Measurements from ENCODE around the gene ALS2. TPM values are rescaled to one million over a fixed set of nuclear protein-coding genes. Genes with fewer than 3 reads are reported as not detected.
"Not testable (repeated sequence)": the region's sequence is repeated elsewhere in the genome, so short reads cannot be mapped to it uniquely, and the experiment has no call there.

The ALS2 gene
- total RNA-seq, 1 donor from 2014 or later, result 28.2 TPM

DNA sequence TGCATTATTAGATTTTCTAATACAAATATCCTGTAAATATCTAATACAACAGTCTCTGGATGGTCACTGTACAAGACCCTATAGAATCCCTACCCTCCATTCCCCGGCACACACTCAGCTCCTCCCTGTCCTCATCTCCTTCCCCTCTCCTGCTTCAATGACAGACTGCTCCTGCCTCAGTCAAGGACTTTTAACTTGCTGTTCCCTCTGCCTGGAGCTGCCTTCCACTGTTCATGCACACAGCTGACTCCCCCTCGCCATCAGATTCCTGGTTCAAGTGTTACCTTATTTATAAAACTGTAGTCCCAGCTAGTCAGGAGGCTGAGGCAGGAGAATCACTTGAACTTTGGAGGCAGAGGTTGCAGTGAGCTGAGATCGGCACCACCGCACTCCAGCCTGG, 28.9 kb upstream of the ALS2 start:
- Histone ChIP-seq H3K36me3 (ENCODE audit: control insufficient read depth in 3 of 3, insufficient read depth in 3 of 3, low read length in 3 of 3) (no peaks in the 10 kb centered on the region), H3K27ac (ENCODE audit: low read depth, low read length) (no peak overlapping the region), H3K4me1 (ENCODE audit: control insufficient read depth in 3 of 3, insufficient read depth in 3 of 3, low read length in 3 of 3) (peaks cover 3 to 22% (median 11%) of the 10 kb centered on the region in 3 donors), H3K9ac (ENCODE audit: low read depth in 1 of 3, low read length in 3 of 3) (no peak overlapping the region), H3K9me3 (ENCODE audit: control insufficient read depth in 3 of 3, low read length in 3 of 3) (no peaks in the 10 kb centered on the region), H3K27me3 (ENCODE audit: control insufficient read depth in 3 of 3, insufficient read depth in 3 of 3, low read length in 3 of 3) (no peaks in the 10 kb centered on the region), H3K4me3 (ENCODE audit: low read length in 3 of 3) (no peak overlapping the region)

DNA sequence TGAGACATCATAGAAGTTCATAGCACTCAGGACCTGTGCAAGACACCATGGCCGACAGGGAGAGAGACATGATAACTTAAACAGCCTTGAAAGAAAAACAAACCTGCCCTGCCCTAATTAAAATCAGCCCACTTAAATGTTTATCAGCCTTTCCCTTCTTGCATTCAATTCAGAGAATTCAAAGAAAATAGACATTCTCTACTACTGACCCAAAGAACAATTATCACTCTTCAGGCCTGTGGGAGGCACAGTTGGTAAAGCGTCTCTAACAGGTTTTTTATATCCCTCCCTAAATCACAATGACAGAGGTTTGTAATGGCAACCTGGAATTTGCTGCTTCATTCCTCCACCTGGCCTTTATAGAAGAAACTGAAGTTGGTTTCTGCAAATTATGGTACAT, 27.3 kb upstream of the ALS2 start:
- no peak overlapping the region for H3K9ac ChIP-seq (ENCODE audit: low read depth in 1 of 3, low read length in 3 of 3)
- no peak overlapping the region for H3K4me3 ChIP-seq (ENCODE audit: low read length in 3 of 3)
- no peak overlapping the region for H3K27ac ChIP-seq (ENCODE audit: low read depth, low read length)
- H3K36me3 ChIP-seq (ENCODE audit: control insufficient read depth in 3 of 3, insufficient read depth in 3 of 3, low read length in 3 of 3), result no peaks in the 10 kb centered on the region
- peaks cover 3 to 18% (median 5%) of the 10 kb centered on the region in 3 donors for H3K4me1 ChIP-seq (ENCODE audit: control insufficient read depth in 3 of 3, insufficient read depth in 3 of 3, low read length in 3 of 3)
- H3K9me3 ChIP-seq (ENCODE audit: control insufficient read depth in 3 of 3, low read length in 3 of 3), result no peaks in the 10 kb centered on the region
- H3K27me3 ChIP-seq (ENCODE audit: control insufficient read depth in 3 of 3, insufficient read depth in 3 of 3, low read length in 3 of 3), result no peaks in the 10 kb centered on the region

DNA sequence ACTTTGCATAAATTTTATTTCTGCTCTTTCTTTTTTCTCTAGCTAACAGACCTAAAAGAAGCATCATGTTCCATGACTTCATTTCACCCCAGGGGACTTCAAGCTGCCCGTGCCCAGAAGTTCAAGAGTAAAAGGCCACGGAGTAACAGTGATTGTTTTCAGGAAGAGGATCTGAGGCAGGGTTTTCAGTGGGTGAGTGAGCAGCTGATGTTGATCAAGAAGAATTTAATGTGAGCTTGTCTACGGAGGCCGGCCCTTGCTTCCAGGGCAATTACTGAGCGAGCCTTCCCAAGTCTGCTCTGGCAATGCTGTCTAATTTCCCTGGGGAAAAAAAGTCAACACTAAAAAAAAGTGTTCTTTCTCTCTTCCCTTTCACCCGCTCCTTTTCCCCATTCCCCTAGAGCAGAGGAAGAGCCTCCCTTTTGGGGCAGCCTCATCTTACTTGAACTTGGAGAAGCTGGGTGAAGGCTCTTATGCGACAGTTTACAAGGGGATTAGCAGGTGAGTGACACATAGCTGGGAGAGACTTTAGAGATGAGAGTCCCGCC, 26.8 kb upstream of the ALS2 start:
- H3K4me1 ChIP-seq (ENCODE audit: control insufficient read depth in 3 of 3, insufficient read depth in 3 of 3, low read length in 3 of 3), result peaks cover 3 to 18% (median 5%) of the 10 kb centered on the region in 3 donors
- H3K4me3 ChIP-seq (ENCODE audit: low read length in 3 of 3), result no peak overlapping the region
- H3K27ac ChIP-seq (ENCODE audit: low read depth, low read length), result no peak overlapping the region
- H3K36me3 ChIP-seq (ENCODE audit: control insufficient read depth in 3 of 3, insufficient read depth in 3 of 3, low read length in 3 of 3), result no peaks in the 10 kb centered on the region
- H3K27me3 ChIP-seq (ENCODE audit: control insufficient read depth in 3 of 3, insufficient read depth in 3 of 3, low read length in 3 of 3), result no peaks in the 10 kb centered on the region
- no peak overlapping the region for H3K9ac ChIP-seq (ENCODE audit: low read depth in 1 of 3, low read length in 3 of 3)
- H3K9me3 ChIP-seq (ENCODE audit: control insufficient read depth in 3 of 3, low read length in 3 of 3), result no peaks in the 10 kb centered on the region

DNA sequence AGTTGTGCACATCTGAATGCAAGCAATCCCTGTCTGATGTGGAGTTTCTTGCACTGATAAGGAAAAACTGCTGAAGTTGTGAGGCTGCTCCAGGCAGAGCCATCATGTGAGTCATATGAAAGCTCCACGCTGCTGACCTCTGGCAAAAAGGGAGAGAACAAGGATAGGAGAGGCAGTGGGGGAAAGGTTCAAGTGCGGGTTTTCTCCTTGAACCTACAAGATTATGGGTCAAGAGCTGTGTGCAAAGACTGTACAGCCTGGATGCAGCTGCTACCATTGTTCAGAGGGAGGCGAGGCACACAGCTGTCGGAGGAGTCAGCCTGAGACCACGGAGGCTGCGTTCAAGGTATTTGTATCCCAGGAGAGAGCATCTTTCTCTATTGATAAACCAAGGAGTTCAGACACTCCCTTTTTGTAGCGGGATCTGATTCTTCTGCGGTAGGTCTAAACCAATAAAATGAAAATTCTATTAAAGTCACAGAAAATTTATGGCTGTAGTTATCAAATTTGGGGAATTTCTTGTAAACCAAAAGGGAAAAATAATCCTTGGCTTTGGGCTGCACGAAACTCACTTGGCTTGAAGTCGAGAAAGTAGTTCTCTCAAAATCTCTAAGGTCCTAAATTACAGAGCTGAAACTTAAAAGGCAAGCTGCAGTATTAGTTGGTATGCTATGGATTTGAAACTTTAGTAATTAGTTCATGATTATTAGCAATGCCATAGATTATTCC, 25.9 kb upstream of the ALS2 start, which contains the start of gene CDK15:
TSS of gene CDK15 (plus strand) at position 96 of the 729 bp plus-strand sequence. CDS start at position 224, 128 bp downstream.
- Histone ChIP-seq H3K27me3 (ENCODE audit: control insufficient read depth in 3 of 3, insufficient read depth in 3 of 3, low read length in 3 of 3) (no peaks in the 10 kb centered on the region), H3K9ac (ENCODE audit: low read depth in 1 of 3, low read length in 3 of 3) (no peak within 1 kb of the TSS), H3K4me3 (ENCODE audit: low read length in 3 of 3) (no peak within 1 kb of the TSS), H3K27ac (ENCODE audit: low read depth, low read length) (no peak within 1 kb of the TSS), H3K36me3 (ENCODE audit: control insufficient read depth in 3 of 3, insufficient read depth in 3 of 3, low read length in 3 of 3) (no peaks in the 10 kb centered on the region), H3K9me3 (ENCODE audit: control insufficient read depth in 3 of 3, low read length in 3 of 3) (no peaks in the 10 kb centered on the region), H3K4me1 (ENCODE audit: control insufficient read depth in 3 of 3, insufficient read depth in 3 of 3, low read length in 3 of 3) (peaks cover 3 to 18% (median 5%) of the 10 kb centered on the region in 3 donors)

DNA sequence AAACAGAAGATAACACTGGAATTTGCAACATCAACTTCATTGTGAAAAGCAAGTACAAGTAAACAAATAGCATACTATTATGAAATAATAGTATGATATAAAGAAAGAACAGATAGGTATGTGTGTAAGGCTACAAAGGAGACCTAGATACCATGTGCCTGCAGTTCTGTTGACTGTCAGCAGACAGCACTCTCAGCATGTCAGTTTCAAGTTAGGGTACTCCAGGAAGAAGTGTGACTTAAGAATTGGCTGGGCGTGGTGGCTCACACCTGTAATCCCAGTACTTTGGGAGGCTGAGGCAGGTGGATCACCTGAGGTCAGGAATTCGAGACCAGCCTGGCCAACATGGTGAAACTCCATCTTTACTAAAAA, 18.2 kb upstream of the ALS2 start:
- H3K9ac ChIP-seq (ENCODE audit: low read depth in 1 of 3, low read length in 3 of 3); H3K4me1 ChIP-seq (ENCODE audit: control insufficient read depth in 3 of 3, insufficient read depth in 3 of 3, low read length in 3 of 3); H3K4me3 ChIP-seq (ENCODE audit: low read length in 3 of 3); H3K9me3 ChIP-seq (ENCODE audit: control insufficient read depth in 3 of 3, low read length in 3 of 3); H3K36me3 ChIP-seq (ENCODE audit: control insufficient read depth in 3 of 3, insufficient read depth in 3 of 3, low read length in 3 of 3); H3K27me3 ChIP-seq (ENCODE audit: control insufficient read depth in 3 of 3, insufficient read depth in 3 of 3, low read length in 3 of 3); H3K27ac ChIP-seq (ENCODE audit: low read depth, low read length): not testable (repeated sequence)

DNA sequence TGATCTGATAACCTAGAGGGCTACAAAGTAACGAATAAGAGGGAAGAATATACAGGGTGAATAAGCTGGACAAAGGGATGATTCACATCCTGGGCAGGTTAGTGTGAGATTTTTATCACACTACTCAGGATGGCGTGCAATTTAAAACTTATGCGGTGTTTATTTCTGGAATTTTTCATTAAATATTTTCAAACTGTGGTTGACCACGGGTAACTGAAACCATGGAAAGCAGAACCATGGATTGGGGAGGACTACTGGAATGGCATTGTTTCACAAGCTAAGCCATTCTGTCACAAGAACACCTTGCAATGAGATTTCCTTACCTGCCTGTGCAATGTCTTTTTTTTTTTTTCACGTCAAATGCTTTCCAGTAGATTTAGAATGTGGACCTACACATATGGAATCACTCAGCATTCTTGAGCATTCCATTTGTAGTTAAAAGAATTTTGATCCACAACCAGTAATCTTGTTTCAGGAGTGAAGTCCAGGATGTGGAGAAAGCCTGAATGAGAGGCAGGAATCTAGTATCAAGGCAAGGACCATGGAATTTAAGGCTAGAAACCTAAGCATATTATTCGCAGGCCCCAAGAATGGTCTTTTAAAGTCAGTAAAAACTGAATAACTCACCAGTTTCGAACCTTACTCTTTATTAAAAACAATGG, 17.6 kb upstream of the ALS2 start:
- H3K9ac ChIP-seq (ENCODE audit: low read depth in 1 of 3, low read length in 3 of 3), result no peak overlapping the region

DNA sequence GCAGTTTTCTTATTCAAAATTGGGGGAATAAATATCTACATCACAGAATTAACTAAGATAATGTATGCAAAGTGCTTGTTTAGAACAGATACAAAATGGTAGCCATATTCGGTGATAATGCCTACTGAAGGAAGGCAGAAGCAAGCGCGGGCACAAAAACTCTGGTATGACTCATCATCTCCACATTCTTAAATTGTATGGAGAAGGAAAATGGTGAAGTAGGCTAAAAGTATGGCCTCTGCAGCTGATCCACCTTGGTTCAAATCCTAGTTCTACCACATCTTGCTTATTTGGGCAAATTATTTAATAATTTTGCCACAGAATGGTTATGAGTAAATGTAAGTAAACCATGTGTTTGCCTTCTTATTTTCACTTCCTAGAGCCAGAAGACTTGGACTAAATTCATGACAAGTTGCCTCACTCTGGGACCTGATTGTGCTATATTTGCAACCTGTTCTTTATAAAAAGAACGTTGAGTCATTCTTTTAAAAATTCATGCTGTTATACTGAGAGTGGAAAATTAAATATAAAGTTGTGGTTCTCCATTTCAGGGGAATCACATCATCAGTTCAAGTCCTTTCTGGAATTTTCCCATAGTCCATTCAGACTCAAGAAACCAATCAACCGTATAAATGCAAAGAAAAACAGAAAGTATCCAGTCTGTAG, 16.6 kb upstream of the ALS2 start:
- Histone ChIP-seq H3K4me3 (ENCODE audit: low read length in 3 of 3) (no peak overlapping the region), H3K27ac (ENCODE audit: low read depth, low read length) (no peak overlapping the region), H3K36me3 (ENCODE audit: control insufficient read depth in 3 of 3, insufficient read depth in 3 of 3, low read length in 3 of 3) (no peaks in the 10 kb centered on the region), H3K27me3 (ENCODE audit: control insufficient read depth in 3 of 3, insufficient read depth in 3 of 3, low read length in 3 of 3) (peaks cover 0 to 3% (median 0%) of the 10 kb centered on the region in 3 donors), H3K9me3 (ENCODE audit: control insufficient read depth in 3 of 3, low read length in 3 of 3) (no peaks in the 10 kb centered on the region), H3K4me1 (ENCODE audit: control insufficient read depth in 3 of 3, insufficient read depth in 3 of 3, low read length in 3 of 3) (no peaks in the 10 kb centered on the region), H3K9ac (ENCODE audit: low read depth in 1 of 3, low read length in 3 of 3) (no peak overlapping the region)

More for the DNA sequence above, 17.6 kb upstream of the ALS2 start:
- H3K27me3 ChIP-seq (ENCODE audit: control insufficient read depth in 3 of 3, insufficient read depth in 3 of 3, low read length in 3 of 3), result no peaks in the 10 kb centered on the region
- no peaks in the 10 kb centered on the region for H3K36me3 ChIP-seq (ENCODE audit: control insufficient read depth in 3 of 3, insufficient read depth in 3 of 3, low read length in 3 of 3)
- no peak overlapping the region for H3K27ac ChIP-seq (ENCODE audit: low read depth, low read length)
- H3K4me1 ChIP-seq (ENCODE audit: control insufficient read depth in 3 of 3, insufficient read depth in 3 of 3, low read length in 3 of 3), result no peaks in the 10 kb centered on the region
- no peak overlapping the region for H3K4me3 ChIP-seq (ENCODE audit: low read length in 3 of 3)
- H3K9me3 ChIP-seq (ENCODE audit: control insufficient read depth in 3 of 3, low read length in 3 of 3), result no peaks in the 10 kb centered on the region

DNA sequence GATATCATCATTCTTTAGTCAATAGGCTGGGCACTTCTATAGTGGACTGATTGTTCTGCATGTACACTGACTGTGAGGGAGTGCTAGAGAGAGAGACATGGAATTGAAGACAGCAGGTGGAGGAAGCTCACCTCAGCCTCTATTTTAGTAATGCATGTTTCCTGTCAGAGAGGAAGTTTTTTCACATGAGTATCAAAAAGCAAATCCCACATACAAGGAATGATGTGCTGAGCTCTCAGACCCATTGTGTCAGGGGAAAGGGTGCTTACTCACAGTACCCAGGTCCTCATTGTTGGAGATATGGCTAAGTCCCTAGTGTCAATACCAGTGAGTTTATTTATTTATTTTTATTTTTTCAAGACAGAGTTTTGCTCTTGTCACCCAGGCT, 15.7 kb upstream of the ALS2 start:
- no peaks in the 10 kb centered on the region for H3K36me3 ChIP-seq (ENCODE audit: control insufficient read depth in 3 of 3, insufficient read depth in 3 of 3, low read length in 3 of 3)
- no peak overlapping the region for H3K9ac ChIP-seq (ENCODE audit: low read depth in 1 of 3, low read length in 3 of 3)
- H3K4me1 ChIP-seq (ENCODE audit: control insufficient read depth in 3 of 3, insufficient read depth in 3 of 3, low read length in 3 of 3), result no peaks in the 10 kb centered on the region
- no peaks in the 10 kb centered on the region for H3K9me3 ChIP-seq (ENCODE audit: control insufficient read depth in 3 of 3, low read length in 3 of 3)
- H3K27ac ChIP-seq (ENCODE audit: low read depth, low read length), result no peak overlapping the region
- H3K27me3 ChIP-seq (ENCODE audit: control insufficient read depth in 3 of 3, insufficient read depth in 3 of 3, low read length in 3 of 3), result peaks cover 0 to 3% (median 0%) of the 10 kb centered on the region in 3 donors
- H3K4me3 ChIP-seq (ENCODE audit: low read length in 3 of 3), result no peak overlapping the region

DNA sequence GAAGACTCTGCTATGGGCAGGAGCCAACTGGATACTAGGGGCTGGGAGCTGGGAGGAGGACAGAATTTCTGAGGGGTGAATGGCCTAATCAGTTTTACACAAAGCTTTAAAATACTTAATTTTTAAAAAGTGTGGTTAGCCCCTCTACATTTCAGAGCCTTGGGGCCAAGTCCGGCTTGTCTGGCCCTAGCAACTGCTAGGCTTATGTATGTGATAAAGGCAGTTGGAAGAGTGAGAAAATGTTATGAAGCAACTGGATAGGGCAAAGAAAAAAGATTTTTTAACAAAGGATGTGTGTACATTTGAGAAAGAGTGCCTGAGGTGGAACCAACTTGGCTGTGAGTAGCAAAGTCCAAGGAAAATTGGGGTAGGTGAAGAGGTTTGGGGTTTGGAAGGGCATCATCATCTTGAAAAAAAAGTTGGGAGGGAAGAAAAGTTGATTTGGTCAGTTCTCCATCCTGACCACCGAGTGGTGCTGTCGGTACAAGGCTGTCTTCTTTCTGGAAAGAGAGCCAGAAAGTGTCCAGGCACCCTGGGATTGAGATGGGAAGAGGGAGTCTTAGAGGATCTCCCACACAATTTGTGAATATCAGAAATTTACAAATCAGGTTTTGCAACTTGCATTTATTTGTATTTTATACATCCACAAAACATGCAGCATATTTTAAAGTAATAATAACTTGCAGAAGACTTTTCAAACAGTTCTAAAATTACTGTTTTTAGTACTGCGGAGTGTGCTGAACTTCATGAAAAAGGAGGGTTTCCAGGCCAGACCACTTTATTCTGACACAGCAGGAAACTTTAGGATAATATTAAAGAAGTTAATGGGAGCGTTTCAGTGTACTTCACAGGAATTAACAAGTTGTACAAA, 15.1 kb upstream of the ALS2 start:
- no peaks in the 10 kb centered on the region for H3K4me1 ChIP-seq (ENCODE audit: control insufficient read depth in 3 of 3, insufficient read depth in 3 of 3, low read length in 3 of 3)
- no peak overlapping the region for H3K9ac ChIP-seq (ENCODE audit: low read depth in 1 of 3, low read length in 3 of 3)
- no peak overlapping the region for H3K4me3 ChIP-seq (ENCODE audit: low read length in 3 of 3)

More for the DNA sequence above, 15.1 kb upstream of the ALS2 start:
- H3K9me3 ChIP-seq (ENCODE audit: control insufficient read depth in 3 of 3, low read length in 3 of 3), result no peaks in the 10 kb centered on the region
- no peak overlapping the region for H3K27ac ChIP-seq (ENCODE audit: low read depth, low read length)
- H3K36me3 ChIP-seq (ENCODE audit: control insufficient read depth in 3 of 3, insufficient read depth in 3 of 3, low read length in 3 of 3), result no peaks in the 10 kb centered on the region
- H3K27me3 ChIP-seq (ENCODE audit: control insufficient read depth in 3 of 3, insufficient read depth in 3 of 3, low read length in 3 of 3), result peaks cover 0 to 3% (median 0%) of the 10 kb centered on the region in 3 donors
